ENCODE results near the gene GAPVD1. TPM values are rescaled to one million over a fixed set of nuclear protein-coding genes. Genes with fewer than 3 reads are reported as not detected.

GAPVD1 gene
- total RNA-seq, 1 donor from 2014 or later, result 37.9 TPM

- Mint-ChIP-seq H3K4me3 (ENCODE audit: unreplicated experiment) (no peak overlapping the region), H3K9me3 (ENCODE audit: unreplicated experiment) (no peaks in the 10 kb centered on the region), H3K27me3 (ENCODE audit: unreplicated experiment) (no peaks in the 10 kb centered on the region), H3K36me3 (ENCODE audit: low read depth, unreplicated experiment) (peaks cover 20% of the 10 kb centered on the region), H3K27ac (ENCODE audit: unreplicated experiment) (no peak overlapping the region), H3K4me1 (ENCODE audit: unreplicated experiment) (no peaks in the 10 kb centered on the region)
- no peak for TF ChIP-seq CTCF (IDR thresholded peaks at IDR 0.05; ENCODE audit: unreplicated experiment)
- no peak for DNase-seq (ENCODE audit: low spot score)
These were observed 64.2 kb downstream of the GAPVD1 start for GRCh38 chr9:125325826-125326225.

DNA sequence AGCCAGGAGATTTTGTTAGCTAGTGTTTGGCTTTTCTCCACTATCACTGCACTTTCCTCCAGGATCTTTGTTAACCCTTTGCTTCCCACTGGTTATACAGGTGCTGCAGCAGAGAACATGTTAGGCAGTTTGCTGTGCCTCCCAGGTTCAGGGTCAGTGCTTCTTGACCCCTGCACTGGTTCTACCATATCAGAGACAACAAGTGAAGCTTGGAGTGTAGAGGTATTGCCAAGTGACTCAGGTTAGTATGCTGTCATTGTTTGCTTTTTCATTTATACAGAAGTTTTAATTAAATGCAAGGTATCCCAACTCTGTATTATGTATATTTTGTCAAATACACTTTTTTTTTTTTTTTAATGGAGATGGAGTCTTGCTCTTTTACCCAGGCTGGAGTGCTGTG lies 68.4 kb downstream of the GAPVD1 start:
- TF ChIP-seq CTCF (IDR thresholded peaks at IDR 0.05; ENCODE audit: unreplicated experiment), result no peak
- no peaks in the 10 kb centered on the region for H3K9me3 Mint-ChIP-seq (ENCODE audit: unreplicated experiment)
- no peak overlapping the region for H3K4me3 Mint-ChIP-seq (ENCODE audit: unreplicated experiment)
- DNase-seq (ENCODE audit: low spot score), result no peak
- H3K27me3 Mint-ChIP-seq (ENCODE audit: unreplicated experiment), result no peaks in the 10 kb centered on the region
- peaks cover 27% of the 10 kb centered on the region for H3K36me3 Mint-ChIP-seq (ENCODE audit: low read depth, unreplicated experiment)
- no peak overlapping the region for H3K27ac Mint-ChIP-seq (ENCODE audit: unreplicated experiment)
- no peaks in the 10 kb centered on the region for H3K4me1 Mint-ChIP-seq (ENCODE audit: unreplicated experiment)

- Mint-ChIP-seq H3K9me3 (ENCODE audit: unreplicated experiment) (no peaks in the 10 kb centered on the region), H3K27me3 (ENCODE audit: unreplicated experiment) (no peaks in the 10 kb centered on the region), H3K36me3 (ENCODE audit: low read depth, unreplicated experiment) (peaks cover 27% of the 10 kb centered on the region), H3K27ac (ENCODE audit: unreplicated experiment) (peak overlapping the region; percentile 11), H3K4me1 (ENCODE audit: unreplicated experiment) (no peaks in the 10 kb centered on the region), H3K4me3 (ENCODE audit: unreplicated experiment) (no peak overlapping the region)
- no peak for TF ChIP-seq CTCF (IDR thresholded peaks at IDR 0.05; ENCODE audit: unreplicated experiment)
- DNase-seq (ENCODE audit: low spot score), result no peak
These were observed 69.0 kb downstream of the GAPVD1 start for GRCh38 chr9:125330587-125330986.

DNA sequence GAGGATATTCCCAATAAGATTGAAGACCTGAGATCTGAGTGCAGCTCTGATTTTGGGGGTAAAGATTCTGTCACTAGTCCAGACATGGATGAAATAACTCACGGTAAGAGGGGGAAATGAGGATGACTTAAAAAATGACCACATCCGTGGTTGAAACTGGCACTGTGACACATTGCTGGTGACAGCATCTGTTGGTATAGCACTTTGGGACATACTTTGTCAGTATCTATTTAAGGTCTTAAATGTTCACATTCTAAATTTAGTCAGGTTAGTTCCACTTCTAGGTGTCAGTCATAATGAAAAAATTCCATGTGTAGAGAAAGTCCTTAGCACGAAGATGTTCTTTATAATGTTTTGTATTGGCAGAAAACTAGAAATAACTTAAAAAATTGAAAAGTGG lies 70.9 kb downstream of the GAPVD1 start:
- no peaks in the 10 kb centered on the region for H3K4me1 Mint-ChIP-seq (ENCODE audit: unreplicated experiment)
- no peaks in the 10 kb centered on the region for H3K9me3 Mint-ChIP-seq (ENCODE audit: unreplicated experiment)
- H3K4me3 Mint-ChIP-seq (ENCODE audit: unreplicated experiment), result no peak overlapping the region
- peaks cover 22% of the 10 kb centered on the region for H3K36me3 Mint-ChIP-seq (ENCODE audit: low read depth, unreplicated experiment)
- TF ChIP-seq CTCF (IDR thresholded peaks at IDR 0.05; ENCODE audit: unreplicated experiment), result no peak
- no peaks in the 10 kb centered on the region for H3K27me3 Mint-ChIP-seq (ENCODE audit: unreplicated experiment)
- DNase-seq (ENCODE audit: low spot score), result no peak
- no peak overlapping the region for H3K27ac Mint-ChIP-seq (ENCODE audit: unreplicated experiment)

- H3K27ac Mint-ChIP-seq (ENCODE audit: unreplicated experiment), result no peak overlapping the region
- H3K36me3 Mint-ChIP-seq (ENCODE audit: low read depth, unreplicated experiment), result peaks cover 17% of the 10 kb centered on the region
- no peak overlapping the region for H3K4me3 Mint-ChIP-seq (ENCODE audit: unreplicated experiment)
- no peaks in the 10 kb centered on the region for H3K27me3 Mint-ChIP-seq (ENCODE audit: unreplicated experiment)
- DNase-seq (ENCODE audit: low spot score), result no peak
- no peaks in the 10 kb centered on the region for H3K4me1 Mint-ChIP-seq (ENCODE audit: unreplicated experiment)
- TF ChIP-seq CTCF (IDR thresholded peaks at IDR 0.05; ENCODE audit: unreplicated experiment), result no peak
- H3K9me3 Mint-ChIP-seq (ENCODE audit: unreplicated experiment), result no peaks in the 10 kb centered on the region
These were observed 75.6 kb downstream of the GAPVD1 start for GRCh38 chr9:125337236-125337635.

Data from endothelial cell (in vitro differentiated cells).